ENCODE measurements around the gene ARHGAP5. TPM values are rescaled to one million over a fixed set of nuclear protein-coding genes. Genes with fewer than 3 reads are reported as not detected.
"Not testable (repeated sequence)": the region's sequence is repeated elsewhere in the genome, so short reads cannot be mapped to it uniquely, and the experiment has no call there.

ARHGAP5 gene
- total RNA-seq, 1 experiment from 2014 or later = 63.0 TPM

DNA sequence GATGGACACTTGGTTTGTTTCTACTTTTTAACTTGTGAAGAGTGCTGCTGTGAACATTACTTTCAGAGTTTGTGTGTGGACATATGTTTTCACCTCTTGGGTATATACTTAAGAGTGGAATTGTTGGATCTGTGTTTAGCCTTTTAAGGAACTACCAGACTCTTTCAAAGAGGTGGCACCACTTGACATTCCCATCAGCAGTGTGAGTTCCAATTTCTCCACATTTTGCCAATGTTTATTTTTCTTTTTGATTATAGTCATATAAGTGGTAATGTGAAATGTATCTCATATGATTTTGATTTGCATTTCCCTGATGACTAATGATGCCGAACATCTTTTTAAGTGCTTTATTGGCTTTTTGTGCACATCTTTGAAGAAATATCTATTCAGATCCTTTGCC, 44.8 kb downstream of the ARHGAP5 start:
- no peak for TF ChIP-seq SIN3A (IDR thresholded peaks at IDR 0.05; ENCODE audit: borderline replicate concordance, insufficient read depth, low read depth, low read length)
- TF ChIP-seq POLR2AphosphoS5 (IDR thresholded peaks at IDR 0.05; ENCODE audit: low read depth, low read length) = no peak
- TF ChIP-seq, protein P1, sequence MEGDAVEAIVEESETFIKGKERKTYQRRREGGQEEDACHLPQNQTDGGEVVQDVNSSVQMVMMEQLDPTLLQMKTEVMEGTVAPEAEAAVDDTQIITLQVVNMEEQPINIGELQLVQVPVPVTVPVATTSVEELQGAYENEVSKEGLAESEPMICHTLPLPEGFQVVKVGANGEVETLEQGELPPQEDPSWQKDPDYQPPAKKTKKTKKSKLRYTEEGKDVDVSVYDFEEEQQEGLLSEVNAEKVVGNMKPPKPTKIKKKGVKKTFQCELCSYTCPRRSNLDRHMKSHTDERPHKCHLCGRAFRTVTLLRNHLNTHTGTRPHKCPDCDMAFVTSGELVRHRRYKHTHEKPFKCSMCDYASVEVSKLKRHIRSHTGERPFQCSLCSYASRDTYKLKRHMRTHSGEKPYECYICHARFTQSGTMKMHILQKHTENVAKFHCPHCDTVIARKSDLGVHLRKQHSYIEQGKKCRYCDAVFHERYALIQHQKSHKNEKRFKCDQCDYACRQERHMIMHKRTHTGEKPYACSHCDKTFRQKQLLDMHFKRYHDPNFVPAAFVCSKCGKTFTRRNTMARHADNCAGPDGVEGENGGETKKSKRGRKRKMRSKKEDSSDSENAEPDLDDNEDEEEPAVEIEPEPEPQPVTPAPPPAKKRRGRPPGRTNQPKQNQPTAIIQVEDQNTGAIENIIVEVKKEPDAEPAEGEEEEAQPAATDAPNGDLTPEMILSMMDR (IDR thresholded peaks at IDR 0.05) = no peak
- TF ChIP-seq, protein P2, sequence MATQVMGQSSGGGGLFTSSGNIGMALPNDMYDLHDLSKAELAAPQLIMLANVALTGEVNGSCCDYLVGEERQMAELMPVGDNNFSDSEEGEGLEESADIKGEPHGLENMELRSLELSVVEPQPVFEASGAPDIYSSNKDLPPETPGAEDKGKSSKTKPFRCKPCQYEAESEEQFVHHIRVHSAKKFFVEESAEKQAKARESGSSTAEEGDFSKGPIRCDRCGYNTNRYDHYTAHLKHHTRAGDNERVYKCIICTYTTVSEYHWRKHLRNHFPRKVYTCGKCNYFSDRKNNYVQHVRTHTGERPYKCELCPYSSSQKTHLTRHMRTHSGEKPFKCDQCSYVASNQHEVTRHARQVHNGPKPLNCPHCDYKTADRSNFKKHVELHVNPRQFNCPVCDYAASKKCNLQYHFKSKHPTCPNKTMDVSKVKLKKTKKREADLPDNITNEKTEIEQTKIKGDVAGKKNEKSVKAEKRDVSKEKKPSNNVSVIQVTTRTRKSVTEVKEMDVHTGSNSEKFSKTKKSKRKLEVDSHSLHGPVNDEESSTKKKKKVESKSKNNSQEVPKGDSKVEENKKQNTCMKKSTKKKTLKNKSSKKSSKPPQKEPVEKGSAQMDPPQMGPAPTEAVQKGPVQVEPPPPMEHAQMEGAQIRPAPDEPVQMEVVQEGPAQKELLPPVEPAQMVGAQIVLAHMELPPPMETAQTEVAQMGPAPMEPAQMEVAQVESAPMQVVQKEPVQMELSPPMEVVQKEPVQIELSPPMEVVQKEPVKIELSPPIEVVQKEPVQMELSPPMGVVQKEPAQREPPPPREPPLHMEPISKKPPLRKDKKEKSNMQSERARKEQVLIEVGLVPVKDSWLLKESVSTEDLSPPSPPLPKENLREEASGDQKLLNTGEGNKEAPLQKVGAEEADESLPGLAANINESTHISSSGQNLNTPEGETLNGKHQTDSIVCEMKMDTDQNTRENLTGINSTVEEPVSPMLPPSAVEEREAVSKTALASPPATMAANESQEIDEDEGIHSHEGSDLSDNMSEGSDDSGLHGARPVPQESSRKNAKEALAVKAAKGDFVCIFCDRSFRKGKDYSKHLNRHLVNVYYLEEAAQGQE (IDR thresholded peaks at IDR 0.05; ENCODE audit: insufficient read depth in 1 of 2, low read depth in 2 of 2, low read length in 1 of 2) = no peak
- TF ChIP-seq TCF7L2 (IDR thresholded peaks at IDR 0.05; ENCODE audit: low read depth, low read length) = no peak
- Histone ChIP-seq H3K4me1 (ENCODE audit: control insufficient read depth, insufficient read depth, low read length) (no peaks in the 10 kb centered on the region), H3K9me3 (ENCODE audit: control insufficient read depth, insufficient read depth, low read depth, low read length) (peaks cover 4% of the 10 kb centered on the region; the same call in 1 of the 2 replicates), H3K27me3 (ENCODE audit: control insufficient read depth, insufficient read depth, low read length) (no peaks in the 10 kb centered on the region), H3K4me3 (ENCODE audit: low read depth in 2 of 2, low read length in 2 of 2) (no peak overlapping the region), H3K36me3 (ENCODE audit: control insufficient read depth, insufficient read depth, low read length) (no peaks in the 10 kb centered on the region; the same call in 1 of the 2 replicates), H3K27ac (ENCODE audit: low read length) (no peak overlapping the region)
- DNase-seq (ENCODE audit: low read depth, low spot score) = no peak
- in situ Hi-C loops (cut with HindIII; ENCODE audit: low pct_unique_long_range_greater_than_20kb, low sequenced_read_pairs) (no loop called here), intact Hi-C loops (cut with micrococcal nuclease; ENCODE audit: unreplicated experiment) (no loop called here)
- POLR2A ChIA-PET = no interaction called here
- CTCF ChIA-PET = no interaction called here
- no TSS peak for BruUV-seq (replicated peaks)
- ATAC-seq = no peak

DNA sequence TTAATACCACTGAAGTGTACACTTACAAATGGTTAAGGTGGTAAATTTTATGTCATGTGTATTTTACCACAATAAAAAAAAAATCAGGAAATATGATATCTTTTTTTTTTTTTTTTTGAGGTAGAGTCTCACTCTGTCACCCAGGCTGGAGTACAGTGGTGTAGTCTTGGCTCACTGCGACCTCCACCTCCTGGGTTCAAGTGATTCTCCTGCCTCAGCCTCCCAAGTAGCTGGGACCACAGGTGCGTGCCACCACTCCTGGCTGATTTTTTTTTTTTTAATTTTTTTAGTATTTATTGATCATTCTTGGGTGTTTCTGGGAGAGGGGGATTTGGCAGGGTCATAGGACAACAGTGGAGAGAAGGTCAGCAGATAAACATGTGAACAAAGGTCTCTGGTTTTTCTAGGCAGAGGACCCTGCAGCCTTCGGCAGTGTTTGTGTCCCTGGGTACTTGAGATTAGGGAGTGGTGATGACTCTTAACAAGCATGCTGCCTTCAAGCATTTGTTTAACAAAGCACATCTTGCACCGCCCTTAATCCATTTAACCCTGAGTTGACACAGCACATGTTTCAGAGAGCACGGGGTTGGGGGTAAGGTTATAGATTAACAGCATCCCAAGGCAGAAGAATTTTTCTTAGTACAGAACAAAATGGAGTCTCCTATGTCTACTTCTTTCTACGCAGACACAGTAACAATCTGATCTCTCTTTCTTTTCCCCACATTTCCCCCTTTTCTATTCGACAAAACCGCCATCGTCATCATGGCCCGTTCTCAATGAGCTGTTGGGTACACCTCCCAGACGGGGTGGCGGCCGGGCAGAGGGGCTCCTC, 50.0 kb downstream of the ARHGAP5 start:
- intact Hi-C loops (cut with micrococcal nuclease; ENCODE audit: unreplicated experiment); CTCF ChIA-PET; BruUV-seq (replicated peaks); POLR2A ChIA-PET; H3K27me3 ChIP-seq (ENCODE audit: control insufficient read depth, insufficient read depth, low read length); H3K4me1 ChIP-seq (ENCODE audit: control insufficient read depth, insufficient read depth, low read length); DNase-seq (ENCODE audit: low read depth, low spot score); H3K36me3 ChIP-seq (ENCODE audit: control insufficient read depth, insufficient read depth, low read length); ATAC-seq; in situ Hi-C loops (cut with HindIII; ENCODE audit: low pct_unique_long_range_greater_than_20kb, low sequenced_read_pairs); H3K27ac ChIP-seq (ENCODE audit: low read length); H3K9me3 ChIP-seq (ENCODE audit: control insufficient read depth, insufficient read depth, low read depth, low read length); H3K4me3 ChIP-seq (ENCODE audit: low read depth in 2 of 2, low read length in 2 of 2): not testable (repeated sequence)

DNA sequence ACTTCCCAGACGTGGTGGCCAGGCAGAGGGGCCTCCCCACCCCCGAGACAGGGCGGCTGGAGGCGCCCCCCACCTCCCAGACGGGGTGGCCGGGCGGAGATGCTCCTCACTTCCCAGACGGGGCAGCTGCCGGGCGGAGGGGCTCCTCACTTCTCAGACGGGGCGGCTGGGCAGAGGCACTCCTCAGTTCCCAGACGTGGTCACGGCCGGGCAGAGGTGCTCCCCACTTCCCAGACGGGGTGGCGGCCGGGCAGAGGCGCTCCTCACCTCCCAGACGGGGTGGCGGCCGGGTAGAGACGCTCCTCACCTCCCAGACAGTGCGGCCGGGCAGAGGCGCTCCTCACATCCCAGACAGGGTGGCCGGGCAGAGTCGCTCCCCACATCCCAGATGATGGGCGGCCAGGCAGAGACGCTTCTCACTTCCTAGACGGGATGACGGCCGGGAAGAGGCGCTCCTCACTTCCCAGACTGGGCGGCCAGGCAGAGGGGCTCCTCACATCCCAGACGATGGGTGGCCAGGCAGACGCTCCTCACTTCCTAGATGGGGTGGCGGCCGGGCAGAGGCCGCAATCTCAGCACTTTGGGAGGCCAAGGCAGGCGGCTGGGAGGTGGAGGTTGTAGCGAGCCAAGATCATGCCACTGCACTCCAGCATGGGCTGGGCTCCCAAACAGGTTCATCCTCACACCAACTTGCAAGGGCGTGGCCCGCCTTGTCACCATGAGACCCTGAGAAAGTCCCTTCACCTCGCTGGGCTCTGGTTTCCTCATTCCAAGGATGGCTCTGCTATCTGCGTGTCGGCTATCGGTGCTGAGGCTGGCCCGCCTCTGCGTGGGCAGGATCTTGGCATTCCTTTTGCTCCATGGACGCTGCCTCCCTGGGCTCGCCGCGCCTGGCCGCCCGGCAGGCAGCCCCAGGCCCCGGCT, 50.9 kb downstream of the ARHGAP5 start:
- H3K27ac ChIP-seq (ENCODE audit: low read length); H3K4me3 ChIP-seq (ENCODE audit: low read depth in 2 of 2, low read length in 2 of 2); BruUV-seq (replicated peaks); ATAC-seq; CTCF ChIA-PET; DNase-seq (ENCODE audit: low read depth, low spot score); H3K4me1 ChIP-seq (ENCODE audit: control insufficient read depth, insufficient read depth, low read length); in situ Hi-C loops (cut with HindIII; ENCODE audit: low pct_unique_long_range_greater_than_20kb, low sequenced_read_pairs); H3K36me3 ChIP-seq (ENCODE audit: control insufficient read depth, insufficient read depth, low read length); intact Hi-C loops (cut with micrococcal nuclease; ENCODE audit: unreplicated experiment); POLR2A ChIA-PET; H3K27me3 ChIP-seq (ENCODE audit: control insufficient read depth, insufficient read depth, low read length); H3K9me3 ChIP-seq (ENCODE audit: control insufficient read depth, insufficient read depth, low read depth, low read length): not testable (repeated sequence)

Data from Panc1 (cell line).